Measurements from ENCODE around the gene TTLL10. TPM values are rescaled to one million over a fixed set of nuclear protein-coding genes. Genes with fewer than 3 reads are reported as not detected.

Gene TTLL10
- total RNA-seq, 2 donors from 2014 or later = not detected

GRCh38 chr1:1181938-1182410, 8.3 kb downstream of the TTLL10 start:
- H3K4me1 ChIP-seq (ENCODE audit: control insufficient read depth in 1 of 2, low read depth in 2 of 2) = no peaks in the 10 kb centered on the region
- no peaks in the 10 kb centered on the region for H3K9me3 ChIP-seq
- ATAC-seq (ENCODE audit: insufficient number of reproducible peaks, low FRiP score, low read depth) (no peak), DNase-seq (ENCODE audit: low spot score) (no peak)
- no peak for TF ChIP-seq CTCF (IDR thresholded peaks at IDR 0.05)
- no peak overlapping the region for H3K4me3 ChIP-seq
- no peaks in the 10 kb centered on the region for H3K27me3 ChIP-seq (replicated peaks; ENCODE audit: insufficient read depth)
- H3K27ac ChIP-seq = no peak overlapping the region
- H3K36me3 ChIP-seq = no peaks in the 10 kb centered on the region

- no peak for ATAC-seq (ENCODE audit: insufficient number of reproducible peaks, low FRiP score, low read depth)
- Histone ChIP-seq H3K4me3 (no peak overlapping the region), H3K36me3 (no peaks in the 10 kb centered on the region), H3K27ac (no peak overlapping the region), H3K4me1 (ENCODE audit: control insufficient read depth in 1 of 2, low read depth in 2 of 2) (no peaks in the 10 kb centered on the region), H3K27me3 (replicated peaks; ENCODE audit: insufficient read depth) (no peaks in the 10 kb centered on the region), H3K9me3 (no peaks in the 10 kb centered on the region)
- DNase-seq (ENCODE audit: low spot score) = no peak
- TF ChIP-seq CTCF (IDR thresholded peaks at IDR 0.05) = no peak
Observed at GRCh38 chr1:1182491-1183220, 9.0 kb downstream of the TTLL10 start.

- Histone ChIP-seq H3K27ac (no peak overlapping the region), H3K9me3 (no peaks in the 10 kb centered on the region), H3K36me3 (no peaks in the 10 kb centered on the region), H3K27me3 (replicated peaks; ENCODE audit: insufficient read depth) (no peaks in the 10 kb centered on the region), H3K4me1 (ENCODE audit: control insufficient read depth in 1 of 2, low read depth in 2 of 2) (no peaks in the 10 kb centered on the region), H3K4me3 (no peak overlapping the region)
- DNase-seq (ENCODE audit: low spot score) (no peak), ATAC-seq (ENCODE audit: insufficient number of reproducible peaks, low FRiP score, low read depth) (no peak)
- TF ChIP-seq CTCF (IDR thresholded peaks at IDR 0.05) = no peak
Observed at GRCh38 chr1:1183221-1183747, 9.6 kb downstream of the TTLL10 start.

GRCh38 chr1:1183833-1184775, 10.4 kb downstream of the TTLL10 start:
- Histone ChIP-seq H3K4me3 (no peak overlapping the region), H3K27ac (no peak overlapping the region), H3K27me3 (replicated peaks; ENCODE audit: insufficient read depth) (no peaks in the 10 kb centered on the region), H3K4me1 (ENCODE audit: control insufficient read depth in 1 of 2, low read depth in 2 of 2) (no peaks in the 10 kb centered on the region), H3K9me3 (no peaks in the 10 kb centered on the region), H3K36me3 (no peaks in the 10 kb centered on the region)
- no peak for TF ChIP-seq CTCF (IDR thresholded peaks at IDR 0.05)
- no peak for DNase-seq (ENCODE audit: low spot score)
- ATAC-seq (ENCODE audit: insufficient number of reproducible peaks, low FRiP score, low read depth) = no peak
